Breast epithelium (tissue), 3 donors: ENCODE results near the gene SERPINB3.

Source experiments
- POLR2A ChIP-seq: fragments of 450-650 bp; IDR thresholded peaks from one replicate; pipeline ENCODE4 v1.6.1; 2016; ENCODE audit warnings: antibody characterized with exemption, mild to moderate bottlenecking, moderate library complexity
- POLR2AphosphoS5 ChIP-seq, 3 donors: sonication (generic); formaldehyde crosslinking; IDR thresholded peaks; one replicate each; pipeline ENCODE4 v1.6.1; 2017; ENCODE audit warnings: antibody characterized with exemption in 3 of 3
- TF ChIP-seq, protein P1 (sequence below), 3 donors: fragments of 450-650 bp; IDR thresholded peaks; one replicate each; pipeline ENCODE4 v1.5.1; 2016 to 2017; ENCODE audit warnings: antibody characterized with exemption in 3 of 3, mild to moderate bottlenecking in 3 of 3, moderate library complexity in 3 of 3

DNA sequence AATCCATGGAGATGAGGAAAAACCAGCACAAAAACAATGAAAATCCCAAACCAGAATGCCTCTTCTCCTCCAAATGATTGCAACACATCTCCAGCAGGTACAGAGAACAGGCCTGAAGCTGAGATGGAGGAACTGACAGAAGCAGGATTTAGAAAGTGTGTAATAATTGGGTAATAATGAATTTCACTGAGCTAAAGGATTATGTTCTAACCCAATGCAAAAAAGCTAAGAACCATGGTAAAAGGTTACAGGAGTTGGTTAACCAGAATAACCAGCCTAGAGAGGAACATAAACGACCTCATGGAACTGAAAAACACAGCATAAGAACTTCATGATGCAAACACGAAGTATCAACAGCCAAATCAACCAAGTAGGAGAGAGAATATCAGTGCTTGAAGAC is 27.4 kb upstream of the SERPINB3 start:
- TF ChIP-seq, protein P1, sequence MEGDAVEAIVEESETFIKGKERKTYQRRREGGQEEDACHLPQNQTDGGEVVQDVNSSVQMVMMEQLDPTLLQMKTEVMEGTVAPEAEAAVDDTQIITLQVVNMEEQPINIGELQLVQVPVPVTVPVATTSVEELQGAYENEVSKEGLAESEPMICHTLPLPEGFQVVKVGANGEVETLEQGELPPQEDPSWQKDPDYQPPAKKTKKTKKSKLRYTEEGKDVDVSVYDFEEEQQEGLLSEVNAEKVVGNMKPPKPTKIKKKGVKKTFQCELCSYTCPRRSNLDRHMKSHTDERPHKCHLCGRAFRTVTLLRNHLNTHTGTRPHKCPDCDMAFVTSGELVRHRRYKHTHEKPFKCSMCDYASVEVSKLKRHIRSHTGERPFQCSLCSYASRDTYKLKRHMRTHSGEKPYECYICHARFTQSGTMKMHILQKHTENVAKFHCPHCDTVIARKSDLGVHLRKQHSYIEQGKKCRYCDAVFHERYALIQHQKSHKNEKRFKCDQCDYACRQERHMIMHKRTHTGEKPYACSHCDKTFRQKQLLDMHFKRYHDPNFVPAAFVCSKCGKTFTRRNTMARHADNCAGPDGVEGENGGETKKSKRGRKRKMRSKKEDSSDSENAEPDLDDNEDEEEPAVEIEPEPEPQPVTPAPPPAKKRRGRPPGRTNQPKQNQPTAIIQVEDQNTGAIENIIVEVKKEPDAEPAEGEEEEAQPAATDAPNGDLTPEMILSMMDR (IDR thresholded peaks at IDR 0.05) = no peak
- TF ChIP-seq POLR2AphosphoS5 (IDR thresholded peaks at IDR 0.05) = no peak
- no peak for TF ChIP-seq POLR2A
